ENCODE measurements around the gene IL34. TPM values are rescaled to one million over a fixed set of nuclear protein-coding genes. Genes with fewer than 3 reads are reported as not detected.
A peak's percentile ranks its signal among the peaks of the same experiment; 100 is the strongest.
"Not testable (repeated sequence)": the region's sequence is repeated elsewhere in the genome, so short reads cannot be mapped to it uniquely, and the experiment has no call there.

Gene IL34
- total RNA-seq, 2 donors from 2014 or later, result 3.0 to 5.6 TPM

GRCh38 chr16:70642633-70643032 is 3.7 kb upstream of the IL34 start:
- WGBS, 2 experiments (ENCODE audit: insufficient coverage in 1 of 2, insufficient read length in 1 of 2), result 100% methylated on average over 1 of the region's 1 CpG; no CpG with 5 or more reads in 1 of the 2 experiments
- H3K4me1 Mint-ChIP-seq, result peaks cover 9% of the 10 kb centered on the region
- H3K9me3 Mint-ChIP-seq, result peaks cover under 1% of the 10 kb centered on the region
- no peak overlapping the region for H3K27ac Mint-ChIP-seq
- Histone ChIP-seq H3K9me3 (ENCODE audit: control insufficient read depth, low read length) (no peaks in the 10 kb centered on the region), H3K9ac (ENCODE audit: extremely low read depth, low read length, poor library complexity, severe bottlenecking) (no peak overlapping the region), H3K27me3 (ENCODE audit: control insufficient read depth, insufficient read depth, low read length, poor library complexity, severe bottlenecking) (no peaks in the 10 kb centered on the region), H3K4me1 (ENCODE audit: control insufficient read depth, insufficient read depth, low read length) (no peaks in the 10 kb centered on the region), H3K4me3 (ENCODE audit: low read length) (no peak overlapping the region), H3K27ac (ENCODE audit: low read depth, low read length) (no peak overlapping the region), H3K36me3 (ENCODE audit: control insufficient read depth, insufficient read depth, low read length) (no peaks in the 10 kb centered on the region)
- no peak overlapping the region for H3K4me3 Mint-ChIP-seq
- H3K36me3 Mint-ChIP-seq (ENCODE audit: low read depth), result peaks cover 6% of the 10 kb centered on the region
- DNase-seq, result no peak
- H3K27me3 Mint-ChIP-seq (ENCODE audit: insufficient read depth), result no peaks in the 10 kb centered on the region
- no peak for TF ChIP-seq CTCF (conservative IDR thresholded peaks at IDR 0.05)

GRCh38 chr16:70643264-70643663 is 3.1 kb upstream of the IL34 start:
- H3K9me3 ChIP-seq (ENCODE audit: control insufficient read depth, low read length); DNase-seq; H3K4me1 ChIP-seq (ENCODE audit: control insufficient read depth, insufficient read depth, low read length); H3K27me3 Mint-ChIP-seq (ENCODE audit: insufficient read depth); H3K9ac ChIP-seq (ENCODE audit: extremely low read depth, low read length, poor library complexity, severe bottlenecking); H3K36me3 ChIP-seq (ENCODE audit: control insufficient read depth, insufficient read depth, low read length); H3K27ac ChIP-seq (ENCODE audit: low read depth, low read length); H3K4me3 ChIP-seq (ENCODE audit: low read length); H3K9me3 Mint-ChIP-seq; H3K27me3 ChIP-seq (ENCODE audit: control insufficient read depth, insufficient read depth, low read length, poor library complexity, severe bottlenecking); H3K4me3 Mint-ChIP-seq; H3K27ac Mint-ChIP-seq; H3K4me1 Mint-ChIP-seq: not testable (repeated sequence)
- WGBS, 2 experiments (ENCODE audit: insufficient coverage in 1 of 2, insufficient read length in 1 of 2), result 79 to 85% methylated on average over 6 to 7 of the region's 7 CpGs
- peaks cover 12% of the 10 kb centered on the region for H3K36me3 Mint-ChIP-seq (ENCODE audit: low read depth)

DNA sequence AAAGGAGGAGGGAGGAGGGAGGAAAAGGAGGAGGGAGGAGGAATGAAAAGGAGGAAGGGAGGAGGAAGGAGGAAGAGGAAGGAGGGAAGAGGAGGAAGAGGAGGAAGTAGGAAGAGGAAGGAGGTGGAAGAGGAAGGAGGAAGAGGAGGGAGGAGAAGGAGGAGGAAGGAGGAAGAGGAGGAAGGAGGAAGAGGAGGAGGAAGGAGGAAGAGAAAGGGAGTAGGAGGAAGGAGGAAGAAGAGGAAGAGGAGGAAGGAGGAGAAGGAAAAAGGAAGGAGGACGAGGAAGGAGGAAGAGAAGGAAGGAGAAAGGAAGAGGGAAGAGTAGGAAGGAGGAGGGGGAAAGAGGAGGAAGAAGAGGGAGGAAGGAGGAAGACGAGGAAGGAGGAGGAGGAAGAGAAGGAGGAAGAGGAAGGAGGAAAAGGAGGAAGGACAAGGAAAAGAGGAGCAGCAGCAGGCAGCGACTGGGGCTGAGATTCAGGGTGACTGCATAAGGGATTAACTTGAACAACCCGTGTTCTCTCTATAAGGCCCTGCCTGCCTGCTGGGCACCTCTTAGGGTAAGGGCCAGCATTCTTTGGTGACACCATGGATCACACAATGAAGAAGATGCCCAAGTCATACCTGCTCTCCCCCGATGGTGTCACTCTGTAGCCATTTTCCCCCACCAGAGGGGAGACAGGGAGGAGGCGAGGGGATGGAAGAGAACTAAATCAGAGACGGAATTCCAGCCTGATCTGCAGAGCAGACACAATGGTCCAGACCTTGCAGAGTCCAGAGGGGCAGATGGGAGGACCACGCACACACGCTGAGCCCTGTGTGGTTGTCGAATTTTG is 1.4 kb upstream of the IL34 start:
- no peak overlapping the region for H3K4me3 Mint-ChIP-seq
- H3K36me3 ChIP-seq (ENCODE audit: control insufficient read depth, insufficient read depth, low read length), result no peaks in the 10 kb centered on the region
- H3K9me3 ChIP-seq (ENCODE audit: control insufficient read depth, low read length), result peaks cover 11% of the 10 kb centered on the region
- H3K27me3 ChIP-seq (ENCODE audit: control insufficient read depth, insufficient read depth, low read length, poor library complexity, severe bottlenecking), result no peaks in the 10 kb centered on the region
- peak overlapping the region; percentile 52 for H3K27ac Mint-ChIP-seq
- peaks cover 22% of the 10 kb centered on the region for H3K36me3 Mint-ChIP-seq (ENCODE audit: low read depth)
- H3K4me3 ChIP-seq (ENCODE audit: low read length), result no peak overlapping the region
- no peak overlapping the region for H3K27ac ChIP-seq (ENCODE audit: low read depth, low read length)
- peak; percentile 37 for TF ChIP-seq CTCF (conservative IDR thresholded peaks at IDR 0.05)
- no peak overlapping the region for H3K9ac ChIP-seq (ENCODE audit: extremely low read depth, low read length, poor library complexity, severe bottlenecking)
- 82 to 87% methylated on average over 6 to 10 of the region's 10 CpGs for WGBS, 2 experiments (ENCODE audit: insufficient coverage in 1 of 2, insufficient read length in 1 of 2)
- no peaks in the 10 kb centered on the region for H3K4me1 ChIP-seq (ENCODE audit: control insufficient read depth, insufficient read depth, low read length)
- DNase-seq, result peak; percentile 55
- no peaks in the 10 kb centered on the region for H3K27me3 Mint-ChIP-seq (ENCODE audit: insufficient read depth)
- peaks cover 15% of the 10 kb centered on the region for H3K9me3 Mint-ChIP-seq
- no peaks in the 10 kb centered on the region for H3K4me1 Mint-ChIP-seq
